ENCODE results near the gene ARSH.
"Not testable (repeated sequence)": the region's sequence is repeated elsewhere in the genome, so short reads cannot be mapped to it uniquely, and the experiment has no call there.

ARSH gene

GRCh38 chrX:3037218-3037617 lies 30.9 kb downstream of the ARSH start:
- no peak for DNase-seq (ENCODE audit: low read depth in 2 of 2)

GRCh38 chrX:3044196-3044595 lies 37.9 kb downstream of the ARSH start:
- no peak for DNase-seq (ENCODE audit: low read depth in 2 of 2)

- no peak for DNase-seq (ENCODE audit: low read depth in 2 of 2)
Measured at GRCh38 chrX:3044671-3045070, 38.3 kb downstream of the ARSH start.

- no peak for DNase-seq (ENCODE audit: low read depth in 2 of 2)
Measured at GRCh38 chrX:3046253-3047240, 40.2 kb downstream of the ARSH start.

- DNase-seq (ENCODE audit: low read depth in 2 of 2), result not testable (repeated sequence)
Measured at GRCh38 chrX:3050523-3051175, 44.3 kb downstream of the ARSH start.

GRCh38 chrX:3052860-3053259 lies 46.5 kb downstream of the ARSH start:
- no peak for DNase-seq (ENCODE audit: low read depth in 2 of 2)

- no peak for DNase-seq (ENCODE audit: low read depth in 2 of 2)
Measured at GRCh38 chrX:3066555-3066954, 60.2 kb downstream of the ARSH start.

GRCh38 chrX:3075959-3076358 lies 69.6 kb downstream of the ARSH start:
- DNase-seq (ENCODE audit: low read depth in 2 of 2), result no peak

- DNase-seq (ENCODE audit: low read depth in 2 of 2), result no peak
Measured at GRCh38 chrX:3076416-3076991, 70.2 kb downstream of the ARSH start.

Data from stimulated activated CD8-positive, alpha-beta memory T cell treated with anti-CD3 and anti-CD28 coated beads, Interleukin-7, amount 100 ng/mL, for 1 hour (primary cell).